Keratinocyte (primary cell): Measurements from ENCODE around the gene MRPL38. TPM values are rescaled to one million over a fixed set of nuclear protein-coding genes. Genes with fewer than 3 reads are reported as not detected.

Experiments used
- DNase-seq: peaks from one replicate; pipeline ENCODE4 v3.0.0-alpha.2; 2011; ENCODE audit warnings: low read depth, missing footprints, low spot score
- FAIRE-seq: peaks from 2 replicates; lab custom pipeline; 2011; peaks lifted over from hg19 to GRCh38; lab: Jason Lieb, UNC
- H2AFZ ChIP-seq: 2 replicates; pipeline ENCODE4 v1.6.0; 2012; ENCODE audit warnings: low read length, control low read depth, inconsistent platforms; ENCODE audit not compliant: control insufficient read depth
- H3K27ac ChIP-seq: 2 replicates; pipeline ENCODE4 v1.5.1; 2011; ENCODE audit warnings: low read length; ENCODE audit not compliant: control insufficient read depth, insufficient read depth
- H3K27me3 ChIP-seq: 3 replicates; pipeline ENCODE4 v1.6.0; 2011; ENCODE audit warnings: low read length; ENCODE audit not compliant: control insufficient read depth, insufficient read depth; ENCODE audit errors: extremely low read depth
- H3K36me3 ChIP-seq, 2 experiments: 2 replicates in 1 of 2; 3 replicates in 1 of 2; pipeline ENCODE4 v1.5.1; 2011; ENCODE audit warnings: low read length in 2 of 2, mild to moderate bottlenecking in 1 of 2; ENCODE audit not compliant: control insufficient read depth in 2 of 2, insufficient read depth in 2 of 2; ENCODE audit errors: extremely low read depth in 1 of 2
- H3K4me1 ChIP-seq: 3 replicates; pipeline ENCODE4 v1.5.1; 2011; ENCODE audit warnings: low read length; ENCODE audit not compliant: control insufficient read depth, insufficient read depth; ENCODE audit errors: extremely low read depth
- H3K4me2 ChIP-seq: 3 replicates; pipeline ENCODE4 v1.6.0; 2011; ENCODE audit warnings: low read depth, low read length; ENCODE audit not compliant: control insufficient read depth, insufficient read depth; ENCODE audit errors: extremely low read depth
- H3K4me3 ChIP-seq, 3 experiments: fragments of 200-600 bp in 1 of 3; sonication (generic) in 1 of 3; 2 replicates in 2 of 3; 3 replicates in 1 of 3; pipeline ENCODE4 v1.5.1; 2011 to 2016; ENCODE audit warnings: low read length in 3 of 3, mild to moderate bottlenecking in 3 of 3, control low read depth in 2 of 3, inconsistent platforms in 1 of 3, low read depth in 1 of 3, mixed read lengths in 1 of 3, mixed run types in 1 of 3, moderate library complexity in 1 of 3; ENCODE audit not compliant: control insufficient read depth in 2 of 3, insufficient read depth in 2 of 3; ENCODE audit errors: extremely low read depth in 1 of 3
- H3K79me2 ChIP-seq: 2 replicates; pipeline ENCODE4 v1.6.0; 2012; ENCODE audit warnings: low read length; ENCODE audit not compliant: control insufficient read depth, insufficient read depth
- H3K9ac ChIP-seq: 3 replicates; pipeline ENCODE4 v1.6.0; 2011; ENCODE audit warnings: low read length; ENCODE audit not compliant: control insufficient read depth, insufficient read depth; ENCODE audit errors: extremely low read depth
- H3K9me1 ChIP-seq: 3 replicates; pipeline ENCODE4 v1.6.0; 2011; ENCODE audit warnings: low read length; ENCODE audit not compliant: control insufficient read depth, insufficient read depth; ENCODE audit errors: extremely low read depth
- H3K9me3 ChIP-seq: 2 replicates; pipeline ENCODE4 v1.5.1; 2012; ENCODE audit warnings: low read depth, low read length; ENCODE audit not compliant: control insufficient read depth
- H4K20me1 ChIP-seq: 3 replicates; pipeline ENCODE4 v1.6.0; 2011; ENCODE audit warnings: low read length; ENCODE audit not compliant: control insufficient read depth, insufficient read depth; ENCODE audit errors: extremely low read depth
- EZH2 ChIP-seq: IDR thresholded peaks from one replicate; pipeline ENCODE4 v1.6.1; 2012; ENCODE audit warnings: inconsistent platforms, mild to moderate bottlenecking, low read length, moderate library complexity
- dilution Hi-C: fragments of 300-500 bp; cut with MboI; formaldehyde crosslinking; loops from one replicate; pipeline ENCODE4 v1.7.0; 2020; ENCODE audit warnings: low sequenced_read_pairs; ENCODE audit not compliant: extremely low pct_ligation_motif_present
- polyA plus RNA-seq, 5 experiments: library from polyadenylated mRNA; depleted of rRNA in 3 of 5; stranded (reverse) in 3 of 5; stranded (forward) in 1 of 5; unstranded in 1 of 5; fragments of >200 nt; gene quantifications; 1 replicate in 1 of 5; 2 replicates in 3 of 5; 3 replicates in 1 of 5; pipeline versions ENCODE4 v1.2.1 to v1.2.3, GENCODE V29; 2011 to 2012; ENCODE audit warnings: missing spikeins in 2 of 5, low read depth in 1 of 5, low replicate concordance in 1 of 5
- TF ChIP-seq, protein P1 (sequence below), 3 experiments: IDR thresholded peaks in 1 of 3; conservative IDR thresholded peaks in 1 of 3; optimal IDR thresholded peaks in 1 of 3; 2 replicates in 2 of 3; 3 replicates in 1 of 3; pipeline versions ENCODE3 to v1.5.1; 2011; ENCODE audit warnings: low read length in 3 of 3, mild to moderate bottlenecking in 3 of 3, moderate library complexity in 2 of 3, control low read depth in 1 of 3, inconsistent platforms in 1 of 3; ENCODE audit not compliant: insufficient read depth in 2 of 3; ENCODE audit errors: extremely low read depth in 1 of 3

MRPL38 gene
- polyA plus RNA-seq, 1 donor (not counting 4 experiments of a cell fraction or from before 2014, with no cell fraction given): 25.2 TPM

GRCh38 chr17:75950421-75950820, 45.7 kb upstream of the MRPL38 start:
- H3K4me1 ChIP-seq: no peaks in the 10 kb centered on the region
- no peak for FAIRE-seq
- no peaks in the 10 kb centered on the region for H3K9me3 ChIP-seq
- peaks cover 17 to 35% of the 10 kb centered on the region in 2 experiments for H3K36me3 ChIP-seq
- H4K20me1 ChIP-seq: no peaks in the 10 kb centered on the region
- H3K9me1 ChIP-seq: no peaks in the 10 kb centered on the region
- no peak overlapping the region for H3K4me2 ChIP-seq
- DNase-seq: no peak
- H3K79me2 ChIP-seq: no peaks in the 10 kb centered on the region
- no peak overlapping the region for H3K27ac ChIP-seq
- no peak overlapping the region for H2AFZ ChIP-seq
- dilution Hi-C loops: no loop called here
- H3K4me3 ChIP-seq: no peak overlapping the region
- no peak for TF ChIP-seq EZH2
- TF ChIP-seq, protein P1, sequence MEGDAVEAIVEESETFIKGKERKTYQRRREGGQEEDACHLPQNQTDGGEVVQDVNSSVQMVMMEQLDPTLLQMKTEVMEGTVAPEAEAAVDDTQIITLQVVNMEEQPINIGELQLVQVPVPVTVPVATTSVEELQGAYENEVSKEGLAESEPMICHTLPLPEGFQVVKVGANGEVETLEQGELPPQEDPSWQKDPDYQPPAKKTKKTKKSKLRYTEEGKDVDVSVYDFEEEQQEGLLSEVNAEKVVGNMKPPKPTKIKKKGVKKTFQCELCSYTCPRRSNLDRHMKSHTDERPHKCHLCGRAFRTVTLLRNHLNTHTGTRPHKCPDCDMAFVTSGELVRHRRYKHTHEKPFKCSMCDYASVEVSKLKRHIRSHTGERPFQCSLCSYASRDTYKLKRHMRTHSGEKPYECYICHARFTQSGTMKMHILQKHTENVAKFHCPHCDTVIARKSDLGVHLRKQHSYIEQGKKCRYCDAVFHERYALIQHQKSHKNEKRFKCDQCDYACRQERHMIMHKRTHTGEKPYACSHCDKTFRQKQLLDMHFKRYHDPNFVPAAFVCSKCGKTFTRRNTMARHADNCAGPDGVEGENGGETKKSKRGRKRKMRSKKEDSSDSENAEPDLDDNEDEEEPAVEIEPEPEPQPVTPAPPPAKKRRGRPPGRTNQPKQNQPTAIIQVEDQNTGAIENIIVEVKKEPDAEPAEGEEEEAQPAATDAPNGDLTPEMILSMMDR (optimal IDR thresholded peaks at IDR 0.05 in 1 of 3, IDR thresholded peaks at IDR 0.05 in 1 of 3, conservative IDR thresholded peaks at IDR 0.05 in 1 of 3; ENCODE audit: extremely low read depth in 1 of 3, insufficient read depth in 2 of 3, low read length in 3 of 3): no peak
- no peak overlapping the region for H3K9ac ChIP-seq
- no peaks in the 10 kb centered on the region for H3K27me3 ChIP-seq

GRCh38 chr17:75945211-75945610, 40.5 kb upstream of the MRPL38 start:
- H3K27ac ChIP-seq: no peak overlapping the region
- dilution Hi-C loops: no loop called here

More at GRCh38 chr17:75945211-75945610, 40.5 kb upstream of the MRPL38 start:
- Histone ChIP-seq H3K9me3 (no peaks in the 10 kb centered on the region), H4K20me1 (no peaks in the 10 kb centered on the region), H3K36me3 (peaks cover 5 to 18% of the 10 kb centered on the region in 2 experiments), H3K4me1 (peaks cover 6% of the 10 kb centered on the region), H3K9me1 (no peaks in the 10 kb centered on the region), H3K27me3 (no peaks in the 10 kb centered on the region), H3K4me2 (no peak overlapping the region), H2AFZ (no peak overlapping the region), H3K79me2 (no peaks in the 10 kb centered on the region), H3K9ac (no peak overlapping the region), H3K4me3 (no peak overlapping the region)
- FAIRE-seq (no peak), DNase-seq (no peak)
- TF ChIP-seq, protein P1 (optimal IDR thresholded peaks at IDR 0.05 in 1 of 3, IDR thresholded peaks at IDR 0.05 in 1 of 3, conservative IDR thresholded peaks at IDR 0.05 in 1 of 3; ENCODE audit: extremely low read depth in 1 of 3, insufficient read depth in 2 of 3, low read length in 3 of 3): no peak
- TF ChIP-seq EZH2: no peak
